ENCODE results near the gene FRMD4A. TPM values are rescaled to one million over a fixed set of nuclear protein-coding genes. Genes with fewer than 3 reads are reported as not detected.

Gene FRMD4A
- total RNA-seq, 1 experiment from 2014 or later, result 19.6 TPM

GRCh38 chr10:14023673-14024328 is 306.9 kb downstream of the FRMD4A start:
- Mint-ChIP-seq H3K9me3 (peaks cover 3% of the 10 kb centered on the region in 2 experiments; a peak in 2 of 5 replicates), H3K4me3 (no peak overlapping the region), H3K36me3 (ENCODE audit: insufficient read depth in 1 of 3, low read depth in 3 of 3) (peaks cover 0 to 3% (median 3%) of the 10 kb centered on the region in 3 experiments; a peak in 4 of 7 replicates), H3K4me1 (peaks cover 3 to 6% of the 10 kb centered on the region in 2 experiments; a peak in 2 of 4 replicates), H3K27me3 (ENCODE audit: low read depth) (peaks cover 2% of the 10 kb centered on the region), H3K27ac (no peak overlapping the region)
- no peak overlapping the region for H2BK20ac ChIP-seq (ENCODE audit: low read depth, low read length, poor library complexity, severe bottlenecking)
- H4K20me1 ChIP-seq (ENCODE audit: control insufficient read depth, insufficient read depth, insufficient read length), result no peaks in the 10 kb centered on the region
- no peaks in the 10 kb centered on the region for H3K79me2 ChIP-seq (ENCODE audit: insufficient read depth, low read length)
- no peak overlapping the region for H3T11ph ChIP-seq (ENCODE audit: low read length)
- H2AFZ ChIP-seq (ENCODE audit: low read length), result no peak overlapping the region
- TF ChIP-seq CTCF (conservative IDR thresholded peaks at IDR 0.05), result no peak
- H3K9me3 ChIP-seq (ENCODE audit: control insufficient read depth, low read depth, low read length), result no peaks in the 10 kb centered on the region
- no peak overlapping the region for H3K27ac ChIP-seq (ENCODE audit: insufficient read length, low read depth, low read length)
- H3K27me3 ChIP-seq (ENCODE audit: insufficient read depth, low read length), result no peaks in the 10 kb centered on the region
- H3K4me1 ChIP-seq (ENCODE audit: insufficient read depth, low read length), result no peaks in the 10 kb centered on the region
- no peak overlapping the region for H2BK120ac ChIP-seq (ENCODE audit: low read depth, low read length, poor library complexity, severe bottlenecking)
- no peak overlapping the region for H2BK12ac ChIP-seq (ENCODE audit: insufficient read length, low read depth, low read length)
- H3K18ac ChIP-seq (ENCODE audit: insufficient read length, low read depth, low read length), result no peak overlapping the region
- no peak overlapping the region for H3K14ac ChIP-seq (ENCODE audit: insufficient read depth, low read length)
- no peak overlapping the region for H3K23ac ChIP-seq (ENCODE audit: insufficient read length, low read depth, low read length)
- no peak overlapping the region for H4K91ac ChIP-seq (ENCODE audit: insufficient read length, low read depth, low read length)
- no peaks in the 10 kb centered on the region for H3K79me1 ChIP-seq (ENCODE audit: insufficient read depth, low read depth, low read length, poor library complexity, severe bottlenecking)
- H3K9ac ChIP-seq (ENCODE audit: extremely low read depth, insufficient read length, low read length), result no peak overlapping the region
- no peak overlapping the region for H4K5ac ChIP-seq (ENCODE audit: insufficient read length, low read depth, low read length)
- no peak overlapping the region for H2BK5ac ChIP-seq (ENCODE audit: insufficient read length, low read length)
- no peak overlapping the region for H3K56ac ChIP-seq (ENCODE audit: insufficient read length, low read depth, low read length)
- WGBS (ENCODE audit: extremely low coverage, insufficient read length, low lambda C conversion rate), result no CpG with 5 or more reads among the region's 7 CpGs
- no peak overlapping the region for H2AK5ac ChIP-seq (ENCODE audit: insufficient read length, low read length)
- H2BK15ac ChIP-seq (ENCODE audit: low read depth, low read length), result no peak overlapping the region
- H3K23me2 ChIP-seq (ENCODE audit: insufficient read length, low read depth, low read length, poor library complexity, severe bottlenecking), result no peaks in the 10 kb centered on the region
- no peak overlapping the region for H3K4ac ChIP-seq (ENCODE audit: low read depth, low read length)
- no peak overlapping the region for H3K4me2 ChIP-seq (ENCODE audit: insufficient read depth, insufficient read length, low read length)
- DNase-seq, result no peak
- H4K8ac ChIP-seq (replicated peaks; ENCODE audit: insufficient read length, low read depth, low read length), result no peak overlapping the region

Data from H9 (cell line).